Testis (tissue), 3 donors: ENCODE measurements around the gene SNX7. TPM values are rescaled to one million over a fixed set of nuclear protein-coding genes. Genes with fewer than 3 reads are reported as not detected.

Source experiments
- DNase-seq: peaks from one replicate; pipeline ENCODE4 v3.0.0-alpha.2; 2019
- H3K27ac ChIP-seq, 2 donors: fragments of 200-600 bp; sonication (generic); one replicate each; pipeline ENCODE4 v1.5.1; 2019
- H3K27me3 ChIP-seq: fragments of 200-600 bp; sonication (generic); one replicate; pipeline ENCODE4 v1.5.1; 2019
- H3K36me3 ChIP-seq: fragments of 200-600 bp; sonication (generic); one replicate; pipeline ENCODE4 v1.5.1; 2017; ENCODE audit warnings: low read depth; ENCODE audit errors: missing control alignments
- H3K4me1 ChIP-seq: fragments of 200-600 bp; sonication (generic); one replicate; pipeline ENCODE4 v1.5.1; 2019
- H3K4me3 ChIP-seq, 2 donors: fragments of 200-600 bp; sonication (generic); one replicate each; pipeline ENCODE4 v1.5.1; 2017 to 2019
- H3K9me3 ChIP-seq: fragments of 200-600 bp; sonication (generic); one replicate; pipeline ENCODE4 v1.5.1; 2017
- POLR2A ChIP-seq: fragments of 450-650 bp; IDR thresholded peaks from one replicate; pipeline ENCODE4 v1.6.1; 2017; ENCODE audit warnings: antibody characterized with exemption, mild to moderate bottlenecking, moderate library complexity
- WGBS, 2 donors: methylation state at CpG; one replicate each; pipeline ENCODE4 v1.1.5; 2018; 5-methylcytosine and 5-hydroxymethylcytosine counted together
- intact Hi-C: fragments of 100-400 bp; cut with DNase I; formaldehyde crosslinking; loops from one replicate; pipeline ENCODE4 v1.15.1; 2023; ENCODE audit warnings: low total_unique reads
- polyA plus RNA-seq: library from polyadenylated mRNA; stranded (reverse); fragments of 350-450 nt; fragmentation: Illumina TruSeq; extraction: RNeasy Lipid Tissue Mini Kit (QIAGEN cat#74804); gene quantifications from one replicate; pipeline ENCODE4 v1.2.3, GENCODE V29; 2014; ENCODE audit warnings: low read depth, low replicate concordance; ENCODE audit not compliant: insufficient read depth
- total RNA-seq, 2 donors: library from RNA; depleted of rRNA; stranded (reverse); fragments of >200 nt; gene quantifications; one replicate each; pipeline ENCODE4 v1.2.3, GENCODE V29; 2016
- TF ChIP-seq, protein P1 (sequence below), 3 experiments: fragments of 450-650 bp in 2 of 3; fragments of 200-600 bp in 1 of 3; sonication (generic) in 1 of 3; IDR thresholded peaks; one replicate each; pipeline ENCODE4 v1.5.1; 2016 to 2019; ENCODE audit warnings: antibody characterized with exemption in 3 of 3, mild to moderate bottlenecking in 2 of 3, moderate library complexity in 1 of 3

Gene SNX7
- total and polyA plus RNA-seq, 3 donors from 2014 or later: 29.7 to 36.2 (median 32.0) TPM

DNA sequence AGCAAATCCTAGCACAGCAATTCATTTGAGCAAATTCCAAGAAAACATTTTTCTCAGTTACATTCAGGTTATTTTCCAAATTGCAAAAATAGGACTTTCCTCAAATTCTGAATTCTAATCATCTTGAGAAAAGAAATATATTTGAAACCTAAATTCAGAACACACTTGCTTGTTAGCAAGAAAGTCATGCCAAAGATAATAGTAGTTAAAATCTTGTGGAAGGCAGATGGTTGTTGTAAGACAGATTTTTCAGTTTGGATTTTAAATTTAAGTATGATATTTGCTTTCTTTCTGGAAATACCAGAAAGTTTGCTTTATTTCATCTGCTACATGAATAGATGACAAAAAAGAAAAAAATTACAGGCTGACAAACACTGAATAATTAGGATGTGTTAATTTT, 29.1 kb downstream of the SNX7 start:
- no peak for DNase-seq
- no peaks in the 10 kb centered on the region for H3K27me3 ChIP-seq
- TF ChIP-seq, protein P1, sequence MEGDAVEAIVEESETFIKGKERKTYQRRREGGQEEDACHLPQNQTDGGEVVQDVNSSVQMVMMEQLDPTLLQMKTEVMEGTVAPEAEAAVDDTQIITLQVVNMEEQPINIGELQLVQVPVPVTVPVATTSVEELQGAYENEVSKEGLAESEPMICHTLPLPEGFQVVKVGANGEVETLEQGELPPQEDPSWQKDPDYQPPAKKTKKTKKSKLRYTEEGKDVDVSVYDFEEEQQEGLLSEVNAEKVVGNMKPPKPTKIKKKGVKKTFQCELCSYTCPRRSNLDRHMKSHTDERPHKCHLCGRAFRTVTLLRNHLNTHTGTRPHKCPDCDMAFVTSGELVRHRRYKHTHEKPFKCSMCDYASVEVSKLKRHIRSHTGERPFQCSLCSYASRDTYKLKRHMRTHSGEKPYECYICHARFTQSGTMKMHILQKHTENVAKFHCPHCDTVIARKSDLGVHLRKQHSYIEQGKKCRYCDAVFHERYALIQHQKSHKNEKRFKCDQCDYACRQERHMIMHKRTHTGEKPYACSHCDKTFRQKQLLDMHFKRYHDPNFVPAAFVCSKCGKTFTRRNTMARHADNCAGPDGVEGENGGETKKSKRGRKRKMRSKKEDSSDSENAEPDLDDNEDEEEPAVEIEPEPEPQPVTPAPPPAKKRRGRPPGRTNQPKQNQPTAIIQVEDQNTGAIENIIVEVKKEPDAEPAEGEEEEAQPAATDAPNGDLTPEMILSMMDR (IDR thresholded peaks at IDR 0.05): no peak
- TF ChIP-seq POLR2A: no peak
- intact Hi-C loops: no loop called here
- no peak overlapping the region for H3K4me3 ChIP-seq
- no peak overlapping the region for H3K27ac ChIP-seq
- H3K9me3 ChIP-seq: no peaks in the 10 kb centered on the region
- no peaks in the 10 kb centered on the region for H3K4me1 ChIP-seq
- no peaks in the 10 kb centered on the region for H3K36me3 ChIP-seq

DNA sequence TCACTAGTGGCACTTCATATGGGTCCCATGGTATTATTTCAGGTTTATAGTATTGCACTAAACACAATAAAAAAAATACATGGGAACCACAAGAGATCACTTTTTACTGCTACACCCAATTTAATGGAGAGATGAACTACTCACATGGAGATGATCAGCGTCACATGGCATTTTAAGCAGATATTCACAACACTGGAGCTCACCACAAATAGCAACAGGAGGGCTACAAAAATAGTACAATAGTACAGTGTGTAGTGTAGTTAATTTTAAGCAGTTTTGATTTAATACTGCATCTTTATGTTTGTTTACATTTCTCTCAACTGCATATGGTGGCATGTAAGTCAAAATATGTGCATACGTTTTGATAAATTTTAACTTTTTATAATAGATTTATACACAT, 31.0 kb downstream of the SNX7 start:
- intact Hi-C loops: no loop called here
- TF ChIP-seq POLR2A: no peak
- TF ChIP-seq, protein P1 (IDR thresholded peaks at IDR 0.05): no peak
- Histone ChIP-seq H3K9me3 (no peaks in the 10 kb centered on the region), H3K27ac (no peak overlapping the region), H3K36me3 (no peaks in the 10 kb centered on the region), H3K4me3 (no peak overlapping the region), H3K4me1 (no peaks in the 10 kb centered on the region), H3K27me3 (no peaks in the 10 kb centered on the region)
- DNase-seq: no peak
- WGBS, 2 donors: 91% methylated on average over 2 of the region's 2 CpGs

GRCh38 chr1:98693385-98693784, 31.9 kb downstream of the SNX7 start:
- no peak for DNase-seq
- TF ChIP-seq, protein P1 (IDR thresholded peaks at IDR 0.05): no peak
- no peak for TF ChIP-seq POLR2A

GRCh38 chr1:98696077-98696476, 34.6 kb downstream of the SNX7 start:
- no peaks in the 10 kb centered on the region for H3K4me1 ChIP-seq
- no peak overlapping the region for H3K4me3 ChIP-seq
- DNase-seq: no peak
- intact Hi-C loops: no loop called here
- no peaks in the 10 kb centered on the region for H3K36me3 ChIP-seq
- H3K27me3 ChIP-seq: no peaks in the 10 kb centered on the region
- TF ChIP-seq, protein P1 (IDR thresholded peaks at IDR 0.05): no peak
- no peak for TF ChIP-seq POLR2A
- H3K9me3 ChIP-seq: no peaks in the 10 kb centered on the region
- 94 to 96% methylated on average over 4 of the region's 4 CpGs for WGBS, 2 donors
- no peak overlapping the region for H3K27ac ChIP-seq

More at GRCh38 chr1:98693385-98693784, 31.9 kb downstream of the SNX7 start:
- Histone ChIP-seq H3K4me3 (no peak overlapping the region), H3K9me3 (no peaks in the 10 kb centered on the region), H3K4me1 (no peaks in the 10 kb centered on the region), H3K36me3 (no peaks in the 10 kb centered on the region), H3K27me3 (no peaks in the 10 kb centered on the region), H3K27ac (no peak overlapping the region)
- intact Hi-C loops: no loop called here
- WGBS, 2 donors: 85 to 91% methylated on average over 2 of the region's 2 CpGs

- H3K36me3 ChIP-seq: no peaks in the 10 kb centered on the region
- TF ChIP-seq POLR2A: no peak
- TF ChIP-seq, protein P1 (IDR thresholded peaks at IDR 0.05): no peak
- H3K4me1 ChIP-seq: no peaks in the 10 kb centered on the region
- 87 to 100% methylated on average over 1 of the region's 1 CpG for WGBS, 2 donors
- no peak overlapping the region for H3K4me3 ChIP-seq
- H3K27ac ChIP-seq: no peak overlapping the region
- DNase-seq: no peak
- intact Hi-C loops: no loop called here
- no peaks in the 10 kb centered on the region for H3K27me3 ChIP-seq
- no peaks in the 10 kb centered on the region for H3K9me3 ChIP-seq
Measured at GRCh38 chr1:98697781-98698180, 36.3 kb downstream of the SNX7 start.
